BJ (cell line): ENCODE data around the gene BSND. TPM values are rescaled to one million over a fixed set of nuclear protein-coding genes. Genes with fewer than 3 reads are reported as not detected.

Experiments
- CTCF ChIA-PET: fragments of 350-600 bp; formaldehyde crosslinking; extraction: SDS; loops from one replicate; lab custom pipeline; 2021; ENCODE audit warnings: antibody characterized with exemption, inconsistent platforms; lab: Yijun Ruan, JAX
- POLR2A ChIA-PET: fragments of 300-600 bp; sonication (Branson Sonifier 250); formaldehyde crosslinking; extraction: SDS; loops from one replicate; lab custom pipeline; 2021; ENCODE audit warnings: antibody characterized with exemption; lab: Charles Lee
- DNase-seq: peaks from one replicate; pipeline ENCODE4 v3.0.0-alpha.2; 2011; ENCODE audit warnings: low read depth
- H3K27me3 ChIP-seq: 2 replicates; pipeline ENCODE4 v1.6.0; 2011; ENCODE audit warnings: low read length; ENCODE audit not compliant: control insufficient read depth, insufficient read depth
- H3K36me3 ChIP-seq: 2 replicates; pipeline ENCODE4 v1.5.1; 2011; ENCODE audit warnings: low read length; ENCODE audit not compliant: control insufficient read depth, insufficient read depth
- H3K4me3 ChIP-seq: 2 replicates; pipeline ENCODE4 v1.5.1; 2011; ENCODE audit warnings: low read depth, mild to moderate bottlenecking, control low read depth, low read length
- CTCF ChIP-seq: IDR thresholded peaks from 2 replicates; pipeline ENCODE4 v1.5.1; 2011; ENCODE audit warnings: low read depth, mild to moderate bottlenecking, control low read depth, inconsistent platforms, low read length, moderate library complexity; ENCODE audit not compliant: insufficient read depth
- polyA plus RNA-seq: library from polyadenylated mRNA; depleted of rRNA; stranded (reverse); fragments of >200 nt; gene quantifications from 2 replicates; pipeline ENCODE4 v1.2.3, GENCODE V29; 2011; rRNA removed

BSND gene
- polyA plus RNA-seq, 1 experiment, result not detected

GRCh38 chr1:55059302-55060132 lies 60.8 kb downstream of the BSND start:
- TF ChIP-seq CTCF, result no peak
- no peak for DNase-seq
- POLR2A ChIA-PET, result no interaction called here
- no peak overlapping the region for H3K4me3 ChIP-seq
- no peaks in the 10 kb centered on the region for H3K36me3 ChIP-seq
- H3K27me3 ChIP-seq, result no peaks in the 10 kb centered on the region
- CTCF ChIA-PET, result interaction anchor here (0.7 to 2.2 kb wide), 3 partner anchors 10 to 37 kb away, joined by 3 to 8 read pairs (median 6); no protein-coding TSS in a partner anchor

- ChIA-PET POLR2A (no interaction called here), CTCF (interaction anchor here (0.7 to 2.2 kb wide), 3 partner anchors 11 to 83 kb away, joined by 3 to 8 read pairs (median 3); no protein-coding TSS in a partner anchor)
- DNase-seq, result no peak
- no peaks in the 10 kb centered on the region for H3K27me3 ChIP-seq
- no peak for TF ChIP-seq CTCF
- no peaks in the 10 kb centered on the region for H3K36me3 ChIP-seq
- H3K4me3 ChIP-seq, result no peak overlapping the region
These were observed 61.6 kb downstream of the BSND start for GRCh38 chr1:55060133-55060999.

GRCh38 chr1:55061000-55061705 lies 62.4 kb downstream of the BSND start:
- POLR2A ChIA-PET, result no interaction called here
- DNase-seq, result no peak
- TF ChIP-seq CTCF, result no peak
- Histone ChIP-seq H3K4me3 (no peak overlapping the region), H3K36me3 (no peaks in the 10 kb centered on the region), H3K27me3 (no peaks in the 10 kb centered on the region)
- CTCF ChIA-PET, result interaction anchor here (1.5 to 2.2 kb wide), 2 partner anchors 13 to 82 kb away, joined by 3 to 8 read pairs; no protein-coding TSS in a partner anchor

Other genes starting within 250 kb of the BSND start
- gene PARS2, start 234.4 kb upstream of the BSND start, polyA plus RNA-seq, result 3.7 and 3.9 TPM in 2 replicates
- not detected in 2 replicates for gene TTC22, start 197.6 kb upstream of the BSND start, polyA plus RNA-seq
- 43.3 and 75.0 TPM in 2 replicates for gene DHCR24, start 111.7 kb upstream of the BSND start, polyA plus RNA-seq
- gene TMEM61, start 18.3 kb upstream of the BSND start, polyA plus RNA-seq, result not detected in 2 replicates
- gene PCSK9, start 40.6 kb downstream of the BSND start, polyA plus RNA-seq, result 0.07 and 0.11 TPM in 2 replicates
- gene USP24, start 216.4 kb downstream of the BSND start, polyA plus RNA-seq, result 8.4 and 14.1 TPM in 2 replicates